ENCODE measurements around the gene ADIG. TPM values are rescaled to one million over a fixed set of nuclear protein-coding genes. Genes with fewer than 3 reads are reported as not detected.

ADIG gene
- total and polyA plus RNA-seq, 2 of the 13 experiments (the other 11 are each of a cell fraction or from before 2014, with no cell fraction given): 0.15 TPM; not detected in 1

DNA sequence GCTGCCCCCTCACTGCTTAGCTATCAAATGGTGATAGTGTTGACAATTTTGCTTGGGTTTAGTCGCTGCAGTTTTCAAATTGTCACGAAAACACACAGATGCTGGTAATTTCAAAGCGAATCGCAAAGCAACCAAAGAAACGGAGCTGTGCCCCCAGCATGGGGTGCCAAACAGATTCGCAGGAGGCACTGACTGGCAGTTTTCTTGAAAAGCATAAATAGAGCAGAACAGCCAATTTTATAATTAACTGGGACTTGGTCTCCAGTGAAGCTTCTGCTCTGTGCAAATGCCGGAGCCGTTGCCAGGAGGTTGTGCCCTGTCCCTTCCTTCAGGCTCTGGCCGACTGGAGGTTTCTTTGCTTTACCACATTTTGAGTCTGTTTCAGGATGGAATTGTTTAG lies 39.4 kb downstream of the ADIG start:
- FAIRE-seq: no peak
- CTCF ChIA-PET (ENCODE audit: low intra/inter-chr PET ratio, low total read pairs): no interaction called here
- no TSS peak for BruUV-seq (replicated peaks)
- Histone ChIP-seq H3K9me3 (ENCODE audit: low read length) (peaks cover 3% of the 10 kb centered on the region; the same call in 1 of the 2 replicates), H2AFZ (ENCODE audit: low read length) (no peak overlapping the region), H3K4me1 (ENCODE audit: insufficient read depth, low read length) (peaks cover 10% of the 10 kb centered on the region), H3K79me2 (ENCODE audit: insufficient read depth, low read length) (no peaks in the 10 kb centered on the region), H3K27ac (ENCODE audit: extremely low read length, insufficient read depth, low read length) (no peak overlapping the region), H3K9ac (ENCODE audit: insufficient read depth, low read depth, low read length) (no peak overlapping the region), H4K20me1 (ENCODE audit: insufficient read depth, low read length) (no peaks in the 10 kb centered on the region), H3K27me3 (ENCODE audit: control insufficient read depth in 1 of 2, insufficient read depth in 2 of 2, low read length in 2 of 2) (peaks cover 2 to 38% of the 10 kb centered on the region in 2 experiments; a peak in 4 of 5 replicates), H3K36me3 (replicated peaks in 1 of 2; ENCODE audit: control insufficient read depth in 1 of 2, insufficient read depth in 2 of 2, low read length in 2 of 2) (no peaks in the 10 kb centered on the region), H3K4me3 (replicated peaks in 1 of 3; ENCODE audit: insufficient read depth in 1 of 3, low read depth in 2 of 3, low read length in 3 of 3) (no peak overlapping the region), H3K4me2 (ENCODE audit: low read depth, low read length) (no peak overlapping the region)
- intact Hi-C loops (cut with micrococcal nuclease; ENCODE audit: unreplicated experiment) (no loop called here), in situ Hi-C loops (cut with HindIII; ENCODE audit: extremely low pct_ligation_motif_present, low pct_unique_long_range_greater_than_20kb) (no loop called here)
- TF ChIP-seq, protein P1, sequence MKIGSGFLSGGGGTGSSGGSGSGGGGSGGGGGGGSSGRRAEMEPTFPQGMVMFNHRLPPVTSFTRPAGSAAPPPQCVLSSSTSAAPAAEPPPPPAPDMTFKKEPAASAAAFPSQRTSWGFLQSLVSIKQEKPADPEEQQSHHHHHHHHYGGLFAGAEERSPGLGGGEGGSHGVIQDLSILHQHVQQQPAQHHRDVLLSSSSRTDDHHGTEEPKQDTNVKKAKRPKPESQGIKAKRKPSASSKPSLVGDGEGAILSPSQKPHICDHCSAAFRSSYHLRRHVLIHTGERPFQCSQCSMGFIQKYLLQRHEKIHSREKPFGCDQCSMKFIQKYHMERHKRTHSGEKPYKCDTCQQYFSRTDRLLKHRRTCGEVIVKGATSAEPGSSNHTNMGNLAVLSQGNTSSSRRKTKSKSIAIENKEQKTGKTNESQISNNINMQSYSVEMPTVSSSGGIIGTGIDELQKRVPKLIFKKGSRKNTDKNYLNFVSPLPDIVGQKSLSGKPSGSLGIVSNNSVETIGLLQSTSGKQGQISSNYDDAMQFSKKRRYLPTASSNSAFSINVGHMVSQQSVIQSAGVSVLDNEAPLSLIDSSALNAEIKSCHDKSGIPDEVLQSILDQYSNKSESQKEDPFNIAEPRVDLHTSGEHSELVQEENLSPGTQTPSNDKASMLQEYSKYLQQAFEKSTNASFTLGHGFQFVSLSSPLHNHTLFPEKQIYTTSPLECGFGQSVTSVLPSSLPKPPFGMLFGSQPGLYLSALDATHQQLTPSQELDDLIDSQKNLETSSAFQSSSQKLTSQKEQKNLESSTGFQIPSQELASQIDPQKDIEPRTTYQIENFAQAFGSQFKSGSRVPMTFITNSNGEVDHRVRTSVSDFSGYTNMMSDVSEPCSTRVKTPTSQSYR (CRISPR knock-in tag; IDR thresholded peaks at IDR 0.05; ENCODE audit: borderline replicate concordance): no peak
- no peak for TF ChIP-seq PHF8 (CRISPR knock-in tag; IDR thresholded peaks at IDR 0.05)
- TF ChIP-seq MATR3 (CRISPR knock-in tag; IDR thresholded peaks at IDR 0.05): no peak
- TF ChIP-seq, protein P2, sequence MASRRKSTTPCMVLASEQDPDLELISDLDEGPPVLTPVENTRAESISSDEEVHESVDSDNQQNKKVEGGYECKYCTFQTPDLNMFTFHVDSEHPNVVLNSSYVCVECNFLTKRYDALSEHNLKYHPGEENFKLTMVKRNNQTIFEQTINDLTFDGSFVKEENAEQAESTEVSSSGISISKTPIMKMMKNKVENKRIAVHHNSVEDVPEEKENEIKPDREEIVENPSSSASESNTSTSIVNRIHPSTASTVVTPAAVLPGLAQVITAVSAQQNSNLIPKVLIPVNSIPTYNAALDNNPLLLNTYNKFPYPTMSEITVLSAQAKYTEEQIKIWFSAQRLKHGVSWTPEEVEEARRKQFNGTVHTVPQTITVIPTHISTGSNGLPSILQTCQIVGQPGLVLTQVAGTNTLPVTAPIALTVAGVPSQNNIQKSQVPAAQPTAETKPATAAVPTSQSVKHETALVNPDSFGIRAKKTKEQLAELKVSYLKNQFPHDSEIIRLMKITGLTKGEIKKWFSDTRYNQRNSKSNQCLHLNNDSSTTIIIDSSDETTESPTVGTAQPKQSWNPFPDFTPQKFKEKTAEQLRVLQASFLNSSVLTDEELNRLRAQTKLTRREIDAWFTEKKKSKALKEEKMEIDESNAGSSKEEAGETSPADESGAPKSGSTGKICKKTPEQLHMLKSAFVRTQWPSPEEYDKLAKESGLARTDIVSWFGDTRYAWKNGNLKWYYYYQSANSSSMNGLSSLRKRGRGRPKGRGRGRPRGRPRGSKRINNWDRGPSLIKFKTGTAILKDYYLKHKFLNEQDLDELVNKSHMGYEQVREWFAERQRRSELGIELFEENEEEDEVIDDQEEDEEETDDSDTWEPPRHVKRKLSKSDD (CRISPR knock-in tag; IDR thresholded peaks at IDR 0.05; ENCODE audit: low read depth): no peak
- no peak for TF ChIP-seq KLF12 (CRISPR knock-in tag; IDR thresholded peaks at IDR 0.05; ENCODE audit: borderline replicate concordance)
- POLR2A ChIA-PET: no interaction called here
- ATAC-seq: no peak
- 61% methylated on average over 9 of the region's 9 CpGs for WGBS (ENCODE audit: low lambda C conversion rate)
- DNase-seq (ENCODE audit: low spot score): no peak

All from HepG2 (cell line).